H1 (cell line): ENCODE results near the gene ZNF629. TPM values are rescaled to one million over a fixed set of nuclear protein-coding genes. Genes with fewer than 3 reads are reported as not detected.

ENCODE experiments used
- BACH1 ChIP-seq: IDR thresholded peaks from 2 replicates; pipeline ENCODE4 v1.6.1; 2012; ENCODE audit warnings: low read length, improper control_type of control experiment
- HDAC6 ChIP-seq: IDR thresholded peaks from one replicate; pipeline ENCODE4 v1.7.1; 2012; ENCODE audit warnings: low read depth, mild to moderate bottlenecking, inconsistent platforms, low read length, moderate library complexity
- KDM5A ChIP-seq: fragments of 200-600 bp; IDR thresholded peaks from 2 replicates; pipeline ENCODE4 v1.7.1; 2012; ENCODE audit warnings: mild to moderate bottlenecking, low read length, inconsistent platforms, mixed read lengths
- SIN3A ChIP-seq, 2 experiments: IDR thresholded peaks in 1 of 2; conservative IDR thresholded peaks in 1 of 2; 2 replicates each; pipeline ENCODE4 v1.6.1; 2011 to 2012; ENCODE audit warnings: low read length in 2 of 2, improper control_type of control experiment in 1 of 2, low read depth in 1 of 2, mild to moderate bottlenecking in 1 of 2
- SIRT6 ChIP-seq: IDR thresholded peaks from one replicate; pipeline ENCODE4 v1.7.1; 2012; ENCODE audit warnings: low read length, inconsistent platforms
- polyA plus RNA-seq, 7 experiments: library from polyadenylated mRNA; depleted of rRNA in 3 of 7; stranded (reverse) in 5 of 7; unstranded in 2 of 7; fragments of >200 nt in 5 of 7; fragments of 200-250 nt in 2 of 7; gene quantifications; 1 replicate in 5 of 7; 2 replicates in 1 of 7; 4 replicates in 1 of 7; pipeline versions ENCODE4 v1.2.1 to v1.2.3, GENCODE V29; 2011 to 2013; ENCODE audit warnings: missing spikeins in 2 of 7, mixed read lengths in 2 of 7
- total RNA-seq: library from RNA; stranded (reverse); fragmentation: NEBNext Ultra II Directional; extraction: Animal tissue kit (Norgen Biotek cat#: 25700); gene quantifications from 2 replicates; pipeline ENCODE4 v1.2.1, GENCODE V29; 2021
- TF ChIP-seq, protein P1 (sequence below): fragments of 300-600 bp; sonication (generic); IDR thresholded peaks from 2 replicates; pipeline ENCODE4 v1.7.1; 2012; ENCODE audit warnings: low read length, moderate library complexity, mild to moderate bottlenecking, inconsistent platforms; ENCODE audit not compliant: insufficient replicate concordance

ZNF629 gene
- total and polyA plus RNA-seq, 2 of the 8 experiments (the other 6 are each of a cell fraction or from before 2014, with no cell fraction given): 11.0 to 19.5 TPM

DNA sequence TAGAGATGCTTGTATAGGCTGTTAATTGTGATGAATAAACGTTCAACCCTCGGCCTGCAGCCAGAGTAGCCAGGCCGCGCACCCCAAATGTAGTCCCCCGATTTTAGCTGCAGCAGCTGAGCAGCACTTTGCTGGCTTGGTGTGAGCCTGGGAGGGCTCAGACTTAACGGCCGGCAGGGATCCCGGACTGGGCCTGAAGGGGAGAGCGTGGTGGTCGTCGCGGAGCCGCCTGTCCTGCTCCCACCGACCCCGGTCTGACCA, 11.9 kb downstream of the ZNF629 start (continued):
- TF ChIP-seq, protein P1, sequence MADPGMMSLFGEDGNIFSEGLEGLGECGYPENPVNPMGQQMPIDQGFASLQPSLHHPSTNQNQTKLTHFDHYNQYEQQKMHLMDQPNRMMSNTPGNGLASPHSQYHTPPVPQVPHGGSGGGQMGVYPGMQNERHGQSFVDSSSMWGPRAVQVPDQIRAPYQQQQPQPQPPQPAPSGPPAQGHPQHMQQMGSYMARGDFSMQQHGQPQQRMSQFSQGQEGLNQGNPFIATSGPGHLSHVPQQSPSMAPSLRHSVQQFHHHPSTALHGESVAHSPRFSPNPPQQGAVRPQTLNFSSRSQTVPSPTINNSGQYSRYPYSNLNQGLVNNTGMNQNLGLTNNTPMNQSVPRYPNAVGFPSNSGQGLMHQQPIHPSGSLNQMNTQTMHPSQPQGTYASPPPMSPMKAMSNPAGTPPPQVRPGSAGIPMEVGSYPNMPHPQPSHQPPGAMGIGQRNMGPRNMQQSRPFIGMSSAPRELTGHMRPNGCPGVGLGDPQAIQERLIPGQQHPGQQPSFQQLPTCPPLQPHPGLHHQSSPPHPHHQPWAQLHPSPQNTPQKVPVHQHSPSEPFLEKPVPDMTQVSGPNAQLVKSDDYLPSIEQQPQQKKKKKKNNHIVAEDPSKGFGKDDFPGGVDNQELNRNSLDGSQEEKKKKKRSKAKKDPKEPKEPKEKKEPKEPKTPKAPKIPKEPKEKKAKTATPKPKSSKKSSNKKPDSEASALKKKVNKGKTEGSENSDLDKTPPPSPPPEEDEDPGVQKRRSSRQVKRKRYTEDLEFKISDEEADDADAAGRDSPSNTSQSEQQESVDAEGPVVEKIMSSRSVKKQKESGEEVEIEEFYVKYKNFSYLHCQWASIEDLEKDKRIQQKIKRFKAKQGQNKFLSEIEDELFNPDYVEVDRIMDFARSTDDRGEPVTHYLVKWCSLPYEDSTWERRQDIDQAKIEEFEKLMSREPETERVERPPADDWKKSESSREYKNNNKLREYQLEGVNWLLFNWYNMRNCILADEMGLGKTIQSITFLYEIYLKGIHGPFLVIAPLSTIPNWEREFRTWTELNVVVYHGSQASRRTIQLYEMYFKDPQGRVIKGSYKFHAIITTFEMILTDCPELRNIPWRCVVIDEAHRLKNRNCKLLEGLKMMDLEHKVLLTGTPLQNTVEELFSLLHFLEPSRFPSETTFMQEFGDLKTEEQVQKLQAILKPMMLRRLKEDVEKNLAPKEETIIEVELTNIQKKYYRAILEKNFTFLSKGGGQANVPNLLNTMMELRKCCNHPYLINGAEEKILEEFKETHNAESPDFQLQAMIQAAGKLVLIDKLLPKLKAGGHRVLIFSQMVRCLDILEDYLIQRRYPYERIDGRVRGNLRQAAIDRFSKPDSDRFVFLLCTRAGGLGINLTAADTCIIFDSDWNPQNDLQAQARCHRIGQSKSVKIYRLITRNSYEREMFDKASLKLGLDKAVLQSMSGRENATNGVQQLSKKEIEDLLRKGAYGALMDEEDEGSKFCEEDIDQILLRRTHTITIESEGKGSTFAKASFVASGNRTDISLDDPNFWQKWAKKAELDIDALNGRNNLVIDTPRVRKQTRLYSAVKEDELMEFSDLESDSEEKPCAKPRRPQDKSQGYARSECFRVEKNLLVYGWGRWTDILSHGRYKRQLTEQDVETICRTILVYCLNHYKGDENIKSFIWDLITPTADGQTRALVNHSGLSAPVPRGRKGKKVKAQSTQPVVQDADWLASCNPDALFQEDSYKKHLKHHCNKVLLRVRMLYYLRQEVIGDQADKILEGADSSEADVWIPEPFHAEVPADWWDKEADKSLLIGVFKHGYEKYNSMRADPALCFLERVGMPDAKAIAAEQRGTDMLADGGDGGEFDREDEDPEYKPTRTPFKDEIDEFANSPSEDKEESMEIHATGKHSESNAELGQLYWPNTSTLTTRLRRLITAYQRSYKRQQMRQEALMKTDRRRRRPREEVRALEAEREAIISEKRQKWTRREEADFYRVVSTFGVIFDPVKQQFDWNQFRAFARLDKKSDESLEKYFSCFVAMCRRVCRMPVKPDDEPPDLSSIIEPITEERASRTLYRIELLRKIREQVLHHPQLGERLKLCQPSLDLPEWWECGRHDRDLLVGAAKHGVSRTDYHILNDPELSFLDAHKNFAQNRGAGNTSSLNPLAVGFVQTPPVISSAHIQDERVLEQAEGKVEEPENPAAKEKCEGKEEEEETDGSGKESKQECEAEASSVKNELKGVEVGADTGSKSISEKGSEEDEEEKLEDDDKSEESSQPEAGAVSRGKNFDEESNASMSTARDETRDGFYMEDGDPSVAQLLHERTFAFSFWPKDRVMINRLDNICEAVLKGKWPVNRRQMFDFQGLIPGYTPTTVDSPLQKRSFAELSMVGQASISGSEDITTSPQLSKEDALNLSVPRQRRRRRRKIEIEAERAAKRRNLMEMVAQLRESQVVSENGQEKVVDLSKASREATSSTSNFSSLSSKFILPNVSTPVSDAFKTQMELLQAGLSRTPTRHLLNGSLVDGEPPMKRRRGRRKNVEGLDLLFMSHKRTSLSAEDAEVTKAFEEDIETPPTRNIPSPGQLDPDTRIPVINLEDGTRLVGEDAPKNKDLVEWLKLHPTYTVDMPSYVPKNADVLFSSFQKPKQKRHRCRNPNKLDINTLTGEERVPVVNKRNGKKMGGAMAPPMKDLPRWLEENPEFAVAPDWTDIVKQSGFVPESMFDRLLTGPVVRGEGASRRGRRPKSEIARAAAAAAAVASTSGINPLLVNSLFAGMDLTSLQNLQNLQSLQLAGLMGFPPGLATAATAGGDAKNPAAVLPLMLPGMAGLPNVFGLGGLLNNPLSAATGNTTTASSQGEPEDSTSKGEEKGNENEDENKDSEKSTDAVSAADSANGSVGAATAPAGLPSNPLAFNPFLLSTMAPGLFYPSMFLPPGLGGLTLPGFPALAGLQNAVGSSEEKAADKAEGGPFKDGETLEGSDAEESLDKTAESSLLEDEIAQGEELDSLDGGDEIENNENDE: no peak
- no peak for TF ChIP-seq HDAC6
- no peak for TF ChIP-seq BACH1
- no peak for TF ChIP-seq KDM5A
- no peak for TF ChIP-seq SIRT6
- no peak for TF ChIP-seq SIN3A (conservative IDR thresholded peaks at IDR 0.05 in 1 of 2, IDR thresholded peaks at IDR 0.05 in 1 of 2; ENCODE audit: low read depth in 1 of 2, low read length in 2 of 2)
